Measurements from ENCODE around the gene MAP3K8. TPM values are rescaled to one million over a fixed set of nuclear protein-coding genes. Genes with fewer than 3 reads are reported as not detected.

MAP3K8 gene
- total and polyA plus RNA-seq, 9 of the 15 experiments (the other 6 are each of a cell fraction or from before 2014, with no cell fraction given) = 6.9 to 23.6 (median 13.6) TPM

DNA sequence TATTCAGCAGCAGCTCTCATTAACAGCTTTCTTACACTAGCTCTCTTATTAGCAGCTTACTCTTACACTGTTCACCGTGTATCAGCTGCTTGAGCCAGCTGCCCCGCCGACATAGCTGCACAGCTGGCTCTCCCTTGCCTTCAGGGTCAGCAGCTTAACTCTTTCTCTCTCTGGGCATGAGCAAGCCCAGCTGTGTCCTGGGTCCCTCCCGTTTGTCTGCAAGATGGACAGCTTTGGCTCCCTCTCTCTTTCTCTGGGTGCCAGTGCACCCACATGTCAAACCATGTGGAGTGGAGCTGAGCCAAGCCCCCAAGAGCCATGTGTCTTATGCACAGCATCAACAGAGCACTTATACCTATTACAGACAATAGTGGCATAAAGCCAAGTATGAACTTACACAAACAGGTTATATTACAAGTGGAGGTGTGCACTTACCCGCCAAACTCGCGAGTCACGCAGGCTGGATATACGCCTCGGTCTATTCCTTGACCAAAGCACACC, 49.2 kb upstream of the MAP3K8 start (continued):
- TF ChIP-seq, protein P1, sequence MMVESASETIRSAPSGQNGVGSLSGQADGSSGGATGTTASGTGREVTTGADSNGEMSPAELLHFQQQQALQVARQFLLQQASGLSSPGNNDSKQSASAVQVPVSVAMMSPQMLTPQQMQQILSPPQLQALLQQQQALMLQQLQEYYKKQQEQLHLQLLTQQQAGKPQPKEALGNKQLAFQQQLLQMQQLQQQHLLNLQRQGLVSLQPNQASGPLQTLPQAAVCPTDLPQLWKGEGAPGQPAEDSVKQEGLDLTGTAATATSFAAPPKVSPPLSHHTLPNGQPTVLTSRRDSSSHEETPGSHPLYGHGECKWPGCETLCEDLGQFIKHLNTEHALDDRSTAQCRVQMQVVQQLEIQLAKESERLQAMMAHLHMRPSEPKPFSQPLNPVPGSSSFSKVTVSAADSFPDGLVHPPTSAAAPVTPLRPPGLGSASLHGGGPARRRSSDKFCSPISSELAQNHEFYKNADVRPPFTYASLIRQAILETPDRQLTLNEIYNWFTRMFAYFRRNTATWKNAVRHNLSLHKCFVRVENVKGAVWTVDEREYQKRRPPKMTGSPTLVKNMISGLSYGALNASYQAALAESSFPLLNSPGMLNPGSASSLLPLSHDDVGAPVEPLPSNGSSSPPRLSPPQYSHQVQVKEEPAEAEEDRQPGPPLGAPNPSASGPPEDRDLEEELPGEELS (CRISPR knock-in tag; IDR thresholded peaks at IDR 0.05; ENCODE audit: borderline replicate concordance) = no peak
- TF ChIP-seq ADNP (tag; IDR thresholded peaks at IDR 0.05) (no peak), SIN3A (IDR thresholded peaks at IDR 0.05; ENCODE audit: borderline replicate concordance in 2 of 2, control insufficient read depth in 1 of 2, low read depth in 2 of 2, low read length in 2 of 2) (peak in 1 of 2 experiments; percentile 52; a peak in 1 of 4 replicates), MTA2 (IDR thresholded peaks at IDR 0.05; ENCODE audit: low read depth) (no peak), ZNF589 (CRISPR knock-in tag; IDR thresholded peaks at IDR 0.05; ENCODE audit: low read depth) (no peak), TCFL5 (CRISPR knock-in tag; conservative IDR thresholded peaks at IDR 0.05) (no peak), ILK (tag; IDR thresholded peaks at IDR 0.05; ENCODE audit: borderline replicate concordance, low read depth) (no peak), RBBP5 (IDR thresholded peaks at IDR 0.05; ENCODE audit: borderline replicate concordance, insufficient read depth, low read length, poor library complexity, severe bottlenecking) (no peak)
- TF ChIP-seq, protein P2, sequence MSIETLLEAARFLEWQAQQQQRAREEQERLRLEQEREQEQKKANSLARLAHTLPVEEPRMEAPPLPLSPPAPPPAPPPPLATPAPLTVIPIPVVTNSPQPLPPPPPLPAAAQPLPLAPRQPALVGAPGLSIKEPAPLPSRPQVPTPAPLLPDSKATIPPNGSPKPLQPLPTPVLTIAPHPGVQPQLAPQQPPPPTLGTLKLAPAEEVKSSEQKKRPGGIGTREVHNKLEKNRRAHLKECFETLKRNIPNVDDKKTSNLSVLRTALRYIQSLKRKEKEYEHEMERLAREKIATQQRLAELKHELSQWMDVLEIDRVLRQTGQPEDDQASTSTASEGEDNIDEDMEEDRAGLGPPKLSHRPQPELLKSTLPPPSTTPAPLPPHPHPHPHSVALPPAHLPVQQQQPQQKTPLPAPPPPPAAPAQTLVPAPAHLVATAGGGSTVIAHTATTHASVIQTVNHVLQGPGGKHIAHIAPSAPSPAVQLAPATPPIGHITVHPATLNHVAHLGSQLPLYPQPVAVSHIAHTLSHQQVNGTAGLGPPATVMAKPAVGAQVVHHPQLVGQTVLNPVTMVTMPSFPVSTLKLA (conservative IDR thresholded peaks at IDR 0.05) = peak in 1 of 2 experiments; percentile 68; a peak in 3 of 4 replicates
- TF ChIP-seq, protein P3, sequence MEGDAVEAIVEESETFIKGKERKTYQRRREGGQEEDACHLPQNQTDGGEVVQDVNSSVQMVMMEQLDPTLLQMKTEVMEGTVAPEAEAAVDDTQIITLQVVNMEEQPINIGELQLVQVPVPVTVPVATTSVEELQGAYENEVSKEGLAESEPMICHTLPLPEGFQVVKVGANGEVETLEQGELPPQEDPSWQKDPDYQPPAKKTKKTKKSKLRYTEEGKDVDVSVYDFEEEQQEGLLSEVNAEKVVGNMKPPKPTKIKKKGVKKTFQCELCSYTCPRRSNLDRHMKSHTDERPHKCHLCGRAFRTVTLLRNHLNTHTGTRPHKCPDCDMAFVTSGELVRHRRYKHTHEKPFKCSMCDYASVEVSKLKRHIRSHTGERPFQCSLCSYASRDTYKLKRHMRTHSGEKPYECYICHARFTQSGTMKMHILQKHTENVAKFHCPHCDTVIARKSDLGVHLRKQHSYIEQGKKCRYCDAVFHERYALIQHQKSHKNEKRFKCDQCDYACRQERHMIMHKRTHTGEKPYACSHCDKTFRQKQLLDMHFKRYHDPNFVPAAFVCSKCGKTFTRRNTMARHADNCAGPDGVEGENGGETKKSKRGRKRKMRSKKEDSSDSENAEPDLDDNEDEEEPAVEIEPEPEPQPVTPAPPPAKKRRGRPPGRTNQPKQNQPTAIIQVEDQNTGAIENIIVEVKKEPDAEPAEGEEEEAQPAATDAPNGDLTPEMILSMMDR (IDR thresholded peaks at IDR 0.05 in 2 of 3, conservative IDR thresholded peaks at IDR 0.05 in 1 of 3; ENCODE audit: insufficient read depth in 2 of 3, low read depth in 1 of 3, low read length in 3 of 3) = peak; percentile 57 to 60 (median 60)
- TF ChIP-seq, protein P4, sequence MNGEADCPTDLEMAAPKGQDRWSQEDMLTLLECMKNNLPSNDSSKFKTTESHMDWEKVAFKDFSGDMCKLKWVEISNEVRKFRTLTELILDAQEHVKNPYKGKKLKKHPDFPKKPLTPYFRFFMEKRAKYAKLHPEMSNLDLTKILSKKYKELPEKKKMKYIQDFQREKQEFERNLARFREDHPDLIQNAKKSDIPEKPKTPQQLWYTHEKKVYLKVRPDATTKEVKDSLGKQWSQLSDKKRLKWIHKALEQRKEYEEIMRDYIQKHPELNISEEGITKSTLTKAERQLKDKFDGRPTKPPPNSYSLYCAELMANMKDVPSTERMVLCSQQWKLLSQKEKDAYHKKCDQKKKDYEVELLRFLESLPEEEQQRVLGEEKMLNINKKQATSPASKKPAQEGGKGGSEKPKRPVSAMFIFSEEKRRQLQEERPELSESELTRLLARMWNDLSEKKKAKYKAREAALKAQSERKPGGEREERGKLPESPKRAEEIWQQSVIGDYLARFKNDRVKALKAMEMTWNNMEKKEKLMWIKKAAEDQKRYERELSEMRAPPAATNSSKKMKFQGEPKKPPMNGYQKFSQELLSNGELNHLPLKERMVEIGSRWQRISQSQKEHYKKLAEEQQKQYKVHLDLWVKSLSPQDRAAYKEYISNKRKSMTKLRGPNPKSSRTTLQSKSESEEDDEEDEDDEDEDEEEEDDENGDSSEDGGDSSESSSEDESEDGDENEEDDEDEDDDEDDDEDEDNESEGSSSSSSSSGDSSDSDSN (IDR thresholded peaks at IDR 0.05; ENCODE audit: borderline replicate concordance in 1 of 2, low read depth in 2 of 2, low read length in 2 of 2) = no peak
- TF ChIP-seq, protein P5, sequence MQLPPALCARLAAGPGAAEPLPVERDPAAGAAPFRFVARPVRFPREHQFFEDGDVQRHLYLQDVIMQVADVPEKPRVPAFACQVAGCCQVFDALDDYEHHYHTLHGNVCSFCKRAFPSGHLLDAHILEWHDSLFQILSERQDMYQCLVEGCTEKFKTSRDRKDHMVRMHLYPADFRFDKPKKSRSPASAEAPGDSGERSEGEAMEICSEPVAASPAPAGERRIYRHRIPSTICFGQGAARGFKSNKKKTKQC (CRISPR knock-in tag; IDR thresholded peaks at IDR 0.05) = no peak
- TF ChIP-seq, protein P6, sequence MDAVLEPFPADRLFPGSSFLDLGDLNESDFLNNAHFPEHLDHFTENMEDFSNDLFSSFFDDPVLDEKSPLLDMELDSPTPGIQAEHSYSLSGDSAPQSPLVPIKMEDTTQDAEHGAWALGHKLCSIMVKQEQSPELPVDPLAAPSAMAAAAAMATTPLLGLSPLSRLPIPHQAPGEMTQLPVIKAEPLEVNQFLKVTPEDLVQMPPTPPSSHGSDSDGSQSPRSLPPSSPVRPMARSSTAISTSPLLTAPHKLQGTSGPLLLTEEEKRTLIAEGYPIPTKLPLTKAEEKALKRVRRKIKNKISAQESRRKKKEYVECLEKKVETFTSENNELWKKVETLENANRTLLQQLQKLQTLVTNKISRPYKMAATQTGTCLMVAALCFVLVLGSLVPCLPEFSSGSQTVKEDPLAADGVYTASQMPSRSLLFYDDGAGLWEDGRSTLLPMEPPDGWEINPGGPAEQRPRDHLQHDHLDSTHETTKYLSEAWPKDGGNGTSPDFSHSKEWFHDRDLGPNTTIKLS (IDR thresholded peaks at IDR 0.05; ENCODE audit: borderline replicate concordance, low read depth) = no peak
